T follicular helper cell (primary cell): ENCODE measurements around the gene CXCL9.
"Not testable (repeated sequence)": the region's sequence is repeated elsewhere in the genome, so short reads cannot be mapped to it uniquely, and the experiment has no call there.

Source experiments
- DNase-seq: peaks from one replicate; pipeline ENCODE4 v3.0.0-alpha.2; 2020; ENCODE audit warnings: low read depth

The CXCL9 gene

GRCh38 chr4:76012388-76012801, 5.1 kb upstream of the CXCL9 start:
- no peak for DNase-seq

- no peak for DNase-seq
Measured at GRCh38 chr4:76011700-76012387, 4.5 kb upstream of the CXCL9 start.

- DNase-seq = no peak
Measured at GRCh38 chr4:76011018-76011670, 3.8 kb upstream of the CXCL9 start.

- no peak for DNase-seq
Measured at GRCh38 chr4:76010576-76010975, 3.3 kb upstream of the CXCL9 start.

- no peak for DNase-seq
Measured at GRCh38 chr4:76009311-76009710, 2.0 kb upstream of the CXCL9 start.

GRCh38 chr4:76003620-76004019, 3.7 kb downstream of the CXCL9 start:
- DNase-seq = no peak

- no peak for DNase-seq
Measured at GRCh38 chr4:76003035-76003434, 4.3 kb downstream of the CXCL9 start.

- DNase-seq = no peak
Measured at GRCh38 chr4:76002176-76002575, 5.1 kb downstream of the CXCL9 start.

GRCh38 chr4:76001700-76002099, 5.6 kb downstream of the CXCL9 start:
- no peak for DNase-seq

- DNase-seq = no peak
Measured at GRCh38 chr4:76000279-76000678, 7.0 kb downstream of the CXCL9 start.

- DNase-seq = not testable (repeated sequence)
Measured at GRCh38 chr4:75998525-75999147, 8.7 kb downstream of the CXCL9 start.

- DNase-seq = no peak
Measured at GRCh38 chr4:75997946-75998345, 9.4 kb downstream of the CXCL9 start.

GRCh38 chr4:75997081-75997480, 10.2 kb downstream of the CXCL9 start:
- no peak for DNase-seq

- no peak for DNase-seq
Measured at GRCh38 chr4:75995727-75996126, 11.6 kb downstream of the CXCL9 start.

GRCh38 chr4:75992462-75992861, 14.8 kb downstream of the CXCL9 start:
- no peak for DNase-seq

GRCh38 chr4:75989846-75990528, 17.3 kb downstream of the CXCL9 start:
- DNase-seq = no peak

- no peak for DNase-seq
Measured at GRCh38 chr4:75985116-75985515, 22.2 kb downstream of the CXCL9 start.

- DNase-seq = no peak
Measured at GRCh38 chr4:75980576-75980975, 26.7 kb downstream of the CXCL9 start.

- no peak for DNase-seq
Measured at GRCh38 chr4:75976177-75976576, 31.1 kb downstream of the CXCL9 start.

- DNase-seq = no peak
Measured at GRCh38 chr4:75973766-75974165, 33.5 kb downstream of the CXCL9 start.

GRCh38 chr4:75968084-75968483, 39.2 kb downstream of the CXCL9 start:
- no peak for DNase-seq

GRCh38 chr4:75963558-75963957, 43.8 kb downstream of the CXCL9 start:
- no peak for DNase-seq

- not testable (repeated sequence) for DNase-seq
Measured at GRCh38 chr4:75962072-75962471, 45.2 kb downstream of the CXCL9 start.
